HFF-Myc (cell line): ENCODE data around the gene SLC16A2.

ENCODE experiments used
- DNase-seq: peaks from one replicate; pipeline ENCODE4 v3.0.0-alpha.2; 2011; ENCODE audit warnings: low read depth; ENCODE audit errors: extremely low read depth
- H3K4me3 ChIP-seq: replicated peaks from 2 replicates; pipeline ENCODE4 v1.5.1; 2011; ENCODE audit warnings: low read depth, mild to moderate bottlenecking, control low read depth, low read length
- TF ChIP-seq, protein P1 (sequence below): IDR thresholded peaks from 2 replicates; pipeline ENCODE4 v1.5.1; 2012; ENCODE audit warnings: mild to moderate bottlenecking, low read depth, low read length, control low read depth; ENCODE audit errors: missing control alignments

Gene SLC16A2

DNA sequence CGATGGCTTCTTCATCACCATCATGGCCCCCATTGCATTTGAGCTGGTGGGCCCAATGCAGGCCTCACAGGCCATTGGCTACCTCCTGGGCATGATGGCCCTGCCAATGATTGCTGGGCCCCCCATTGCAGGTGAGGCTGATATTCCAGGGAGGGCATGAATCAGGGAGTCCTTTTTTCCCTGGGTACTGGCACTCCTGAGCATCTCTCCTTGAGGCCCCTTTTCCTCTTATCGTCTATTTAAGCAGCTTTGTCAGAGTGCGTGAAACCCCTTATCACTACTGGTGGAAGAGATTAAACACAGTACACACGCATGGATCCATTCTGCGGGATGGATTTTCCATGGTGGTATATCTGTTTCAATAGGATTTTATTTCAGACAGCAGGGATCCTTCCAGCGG lies 108.0 kb downstream of the SLC16A2 start:
- TF ChIP-seq, protein P1, sequence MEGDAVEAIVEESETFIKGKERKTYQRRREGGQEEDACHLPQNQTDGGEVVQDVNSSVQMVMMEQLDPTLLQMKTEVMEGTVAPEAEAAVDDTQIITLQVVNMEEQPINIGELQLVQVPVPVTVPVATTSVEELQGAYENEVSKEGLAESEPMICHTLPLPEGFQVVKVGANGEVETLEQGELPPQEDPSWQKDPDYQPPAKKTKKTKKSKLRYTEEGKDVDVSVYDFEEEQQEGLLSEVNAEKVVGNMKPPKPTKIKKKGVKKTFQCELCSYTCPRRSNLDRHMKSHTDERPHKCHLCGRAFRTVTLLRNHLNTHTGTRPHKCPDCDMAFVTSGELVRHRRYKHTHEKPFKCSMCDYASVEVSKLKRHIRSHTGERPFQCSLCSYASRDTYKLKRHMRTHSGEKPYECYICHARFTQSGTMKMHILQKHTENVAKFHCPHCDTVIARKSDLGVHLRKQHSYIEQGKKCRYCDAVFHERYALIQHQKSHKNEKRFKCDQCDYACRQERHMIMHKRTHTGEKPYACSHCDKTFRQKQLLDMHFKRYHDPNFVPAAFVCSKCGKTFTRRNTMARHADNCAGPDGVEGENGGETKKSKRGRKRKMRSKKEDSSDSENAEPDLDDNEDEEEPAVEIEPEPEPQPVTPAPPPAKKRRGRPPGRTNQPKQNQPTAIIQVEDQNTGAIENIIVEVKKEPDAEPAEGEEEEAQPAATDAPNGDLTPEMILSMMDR: no peak
- no peak overlapping the region for H3K4me3 ChIP-seq
- no peak for DNase-seq

DNA sequence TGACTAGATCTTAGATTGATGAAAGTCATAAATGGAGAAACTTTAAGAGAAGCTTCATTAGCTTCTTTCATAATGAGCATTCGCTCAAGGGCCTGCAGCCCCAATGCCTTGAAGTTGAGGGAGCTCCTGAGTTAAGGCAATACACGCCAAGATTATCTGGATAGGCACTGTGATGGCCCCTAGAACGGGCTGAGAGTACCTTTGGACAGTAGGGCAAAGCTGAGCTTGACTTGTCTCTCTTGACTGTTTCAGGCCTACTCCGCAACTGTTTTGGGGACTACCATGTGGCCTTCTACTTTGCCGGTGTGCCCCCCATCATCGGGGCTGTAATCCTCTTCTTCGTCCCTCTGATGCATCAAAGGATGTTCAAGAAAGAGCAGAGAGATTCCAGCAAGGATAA lies 109.8 kb downstream of the SLC16A2 start:
- TF ChIP-seq, protein P1: no peak
- no peak for DNase-seq
- H3K4me3 ChIP-seq: no peak overlapping the region

DNA sequence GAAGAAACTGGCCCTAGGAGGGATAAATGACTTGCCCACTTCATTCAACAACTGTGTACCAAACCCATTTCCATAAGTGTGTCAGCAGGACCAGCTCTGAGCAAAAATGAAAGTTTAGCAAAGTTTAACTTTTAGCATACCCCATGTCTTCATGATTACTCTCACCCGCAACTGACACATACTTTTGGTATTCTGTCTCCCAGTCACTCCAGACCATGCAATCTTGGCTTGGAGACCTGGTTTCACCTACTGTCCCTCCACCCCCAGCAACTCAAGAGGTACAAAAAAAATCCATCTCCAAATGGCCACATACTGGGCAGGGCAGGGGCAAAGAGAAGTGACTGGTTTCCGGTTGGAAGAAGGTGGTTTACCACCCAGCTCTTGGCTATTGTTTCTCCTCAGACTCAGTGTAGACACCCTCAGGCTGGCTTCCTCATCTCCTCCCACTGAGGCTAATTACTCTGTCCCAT lies 113.3 kb downstream of the SLC16A2 start:
- no peak for DNase-seq
- H3K4me3 ChIP-seq: no peak overlapping the region

DNA sequence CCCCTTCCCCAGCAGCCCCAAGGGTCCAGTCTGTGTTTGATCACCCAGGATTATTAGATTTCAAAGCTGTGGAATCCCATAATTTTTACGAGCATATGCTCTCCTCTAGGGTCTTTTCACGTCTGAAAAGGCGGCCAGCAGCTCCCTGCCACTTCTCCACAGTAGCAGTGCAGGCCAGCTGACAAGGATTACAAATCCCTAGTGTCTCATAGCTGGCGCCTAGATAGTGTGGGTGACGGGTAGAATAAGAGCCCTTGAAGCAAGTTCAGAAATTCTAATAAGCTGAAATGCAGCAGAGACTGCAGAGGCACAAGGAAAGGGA lies 113.8 kb downstream of the SLC16A2 start:
- TF ChIP-seq, protein P1: no peak

More for the DNA sequence above, 113.3 kb downstream of the SLC16A2 start:
- TF ChIP-seq, protein P1: no peak

DNA sequence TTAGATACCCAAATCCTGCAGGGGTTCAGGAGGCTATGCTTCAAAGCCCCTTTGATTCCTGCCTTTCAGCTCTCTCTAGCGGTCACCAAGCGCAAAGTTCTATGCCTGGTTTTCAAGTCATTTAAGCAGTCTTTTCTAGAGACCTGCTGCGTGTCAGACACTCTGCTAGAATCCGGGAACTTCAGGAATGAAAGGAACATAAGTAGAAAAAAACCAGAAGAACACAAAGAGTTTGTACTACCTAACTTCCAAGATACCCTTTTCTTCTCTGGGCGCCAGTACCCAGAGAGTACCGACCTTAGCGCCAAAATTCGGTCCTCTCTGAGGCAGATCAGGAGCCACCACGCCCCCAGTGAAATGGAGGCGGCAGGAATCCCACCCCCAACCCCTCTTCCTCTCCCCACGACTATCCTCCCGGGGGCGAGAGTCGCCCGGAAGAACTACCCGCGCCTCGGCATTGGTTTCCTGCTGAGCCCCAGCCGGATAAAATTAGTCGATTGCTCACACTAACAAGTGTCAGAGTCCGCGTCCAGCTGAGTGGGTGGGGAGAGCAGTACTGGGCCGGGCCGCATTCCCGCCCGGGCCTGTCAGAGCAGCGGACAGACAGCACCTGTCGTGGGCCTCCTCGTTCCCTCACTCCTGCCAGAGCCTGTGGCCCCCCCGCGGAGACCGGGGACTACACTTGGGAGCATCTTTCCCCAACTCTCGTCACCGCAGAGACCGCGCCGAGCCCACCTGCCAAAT lies 114.3 kb downstream of the SLC16A2 start:
- DNase-seq: peak; percentile 40
- peak overlapping the region; percentile 40 for H3K4me3 ChIP-seq
- TF ChIP-seq, protein P1: peak; percentile 42

More for the DNA sequence above, 113.8 kb downstream of the SLC16A2 start:
- peak overlapping the region; percentile 40; the same call in 1 of the 2 replicates for H3K4me3 ChIP-seq
- no peak for DNase-seq

DNA sequence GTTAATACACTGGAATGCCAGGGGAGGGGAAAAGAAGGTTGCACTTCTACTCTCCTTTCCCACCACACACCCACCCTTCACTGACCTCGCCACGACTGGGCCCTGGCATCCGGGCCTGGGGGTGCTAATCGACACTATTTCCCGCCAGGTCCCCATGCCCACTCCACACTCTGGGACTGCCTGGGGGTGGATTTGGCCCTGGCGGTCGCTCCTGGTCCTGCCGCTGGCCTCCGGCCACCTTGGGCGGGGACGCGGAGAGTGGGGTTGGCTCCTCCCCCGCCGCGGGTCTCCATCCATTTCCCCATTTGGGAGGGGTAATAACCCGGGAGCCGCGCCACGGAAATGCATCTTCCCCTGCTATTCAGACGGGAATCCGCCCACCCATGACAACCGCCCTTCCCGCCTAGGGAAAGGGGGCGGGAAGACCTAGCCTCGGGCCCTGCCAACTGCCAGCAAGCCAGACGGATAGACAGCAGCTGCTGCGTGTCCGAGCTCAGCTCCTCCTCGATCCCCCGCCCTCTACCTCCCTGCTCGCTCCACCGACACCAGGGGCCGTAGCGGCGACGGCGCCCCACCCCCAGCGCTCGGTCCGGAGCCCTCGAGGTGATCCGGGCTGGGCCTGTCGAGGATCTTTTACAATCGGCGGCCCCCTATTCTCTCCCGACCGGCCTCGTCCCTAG lies 115.0 kb downstream of the SLC16A2 start:
- H3K4me3 ChIP-seq: peak overlapping the region; percentile 40
- DNase-seq: no peak
- TF ChIP-seq, protein P1: peak; percentile 17
